H9 (cell line): ENCODE results near the gene FOXO1. TPM values are rescaled to one million over a fixed set of nuclear protein-coding genes. Genes with fewer than 3 reads are reported as not detected.

ENCODE experiments used
- DNase-seq: peaks from one replicate; pipeline ENCODE4 v3.0.0-alpha.2; 2017
- H2AFZ ChIP-seq: one replicate; pipeline ENCODE4 v1.6.1; 2013; ENCODE audit warnings: mild to moderate bottlenecking, low read length, control low read depth, moderate library complexity
- H2AK5ac ChIP-seq: 2 replicates; pipeline ENCODE4 v1.6.1; 2013; ENCODE audit warnings: low read length, control low read depth, mixed read lengths; ENCODE audit not compliant: insufficient read length
- H2BK120ac ChIP-seq: one replicate; pipeline ENCODE4 v1.6.1; 2013; ENCODE audit warnings: low read depth, mild to moderate bottlenecking, low read length, control low read depth, inconsistent platforms; ENCODE audit not compliant: poor library complexity, severe bottlenecking
- H2BK12ac ChIP-seq: 2 replicates; pipeline ENCODE4 v1.6.1; 2013; ENCODE audit warnings: low read length, control low read depth, mixed read lengths, low read depth; ENCODE audit not compliant: insufficient read length
- H2BK15ac ChIP-seq: 2 replicates; pipeline ENCODE4 v1.6.1; 2013; ENCODE audit warnings: low read depth, low read length, control low read depth
- H2BK20ac ChIP-seq: one replicate; pipeline ENCODE4 v1.6.1; 2013; ENCODE audit warnings: low read depth, mild to moderate bottlenecking, low read length, control low read depth, inconsistent platforms; ENCODE audit not compliant: poor library complexity, severe bottlenecking
- H2BK5ac ChIP-seq: 2 replicates; pipeline ENCODE4 v1.6.1; 2013; ENCODE audit warnings: low read length, control low read depth, mixed read lengths; ENCODE audit not compliant: insufficient read length
- H3K14ac ChIP-seq: 2 replicates; pipeline ENCODE4 v1.6.1; 2013; ENCODE audit warnings: low read length, control low read depth; ENCODE audit not compliant: insufficient read depth
- H3K18ac ChIP-seq: 2 replicates; pipeline ENCODE4 v1.6.1; 2013; ENCODE audit warnings: low read depth, mild to moderate bottlenecking, mixed read lengths, low read length, control low read depth; ENCODE audit not compliant: insufficient read length
- H3K23ac ChIP-seq: 2 replicates; pipeline ENCODE4 v1.6.1; 2013; ENCODE audit warnings: low read length, control low read depth, mixed read lengths, low read depth; ENCODE audit not compliant: insufficient read length
- H3K23me2 ChIP-seq: 2 replicates; pipeline ENCODE4 v1.6.1; 2013; ENCODE audit warnings: low read depth, mild to moderate bottlenecking, mixed read lengths, low read length, control low read depth; ENCODE audit not compliant: insufficient read length, poor library complexity, severe bottlenecking
- H3K27ac ChIP-seq: 2 replicates; pipeline ENCODE4 v1.5.1; 2013; ENCODE audit warnings: low read length, control low read depth, mixed read lengths, low read depth; ENCODE audit not compliant: insufficient read length
- H3K27me3 ChIP-seq: 2 replicates; pipeline ENCODE4 v1.6.1; 2013; ENCODE audit warnings: low read length, control low read depth, inconsistent platforms; ENCODE audit not compliant: insufficient read depth
- H3K4ac ChIP-seq: 2 replicates; pipeline ENCODE4 v1.6.1; 2013; ENCODE audit warnings: low read depth, mild to moderate bottlenecking, control low read depth, inconsistent platforms, low read length, moderate library complexity
- H3K4me1 ChIP-seq: 2 replicates; pipeline ENCODE4 v1.6.1; 2013; ENCODE audit warnings: low read length, control low read depth, inconsistent platforms; ENCODE audit not compliant: insufficient read depth
- H3K4me2 ChIP-seq: 2 replicates; pipeline ENCODE4 v1.6.1; 2013; ENCODE audit warnings: low read length, control low read depth, mixed read lengths; ENCODE audit not compliant: insufficient read length, insufficient read depth
- H3K56ac ChIP-seq: 2 replicates; pipeline ENCODE4 v1.6.1; 2013; ENCODE audit warnings: low read depth, mild to moderate bottlenecking, mixed read lengths, low read length, control low read depth; ENCODE audit not compliant: insufficient read length
- H3K79me1 ChIP-seq: 2 replicates; pipeline ENCODE4 v1.6.1; 2013; ENCODE audit warnings: low read depth, mild to moderate bottlenecking, moderate library complexity, low read length, control low read depth, inconsistent platforms; ENCODE audit not compliant: insufficient read depth, poor library complexity, severe bottlenecking
- H3K79me2 ChIP-seq: 2 replicates; pipeline ENCODE4 v1.6.1; 2013; ENCODE audit warnings: low read length, control low read depth, inconsistent platforms; ENCODE audit not compliant: insufficient read depth
- H3K9ac ChIP-seq: 2 replicates; pipeline ENCODE4 v1.6.1; 2013; ENCODE audit warnings: low read length, control low read depth, mixed read lengths; ENCODE audit not compliant: insufficient read length; ENCODE audit errors: extremely low read depth
- H3K9me3 ChIP-seq: one replicate; pipeline ENCODE4 v1.6.1; 2013; ENCODE audit warnings: low read depth, low read length, inconsistent platforms; ENCODE audit not compliant: control insufficient read depth
- H3T11ph ChIP-seq: one replicate; pipeline ENCODE4 v1.6.1; 2013; ENCODE audit warnings: mild to moderate bottlenecking, low read length, control low read depth, inconsistent platforms
- H4K20me1 ChIP-seq: one replicate; pipeline ENCODE4 v1.6.1; 2013; ENCODE audit not compliant: control insufficient read depth, insufficient read length, insufficient read depth
- H4K5ac ChIP-seq: 2 replicates; pipeline ENCODE4 v1.6.1; 2013; ENCODE audit warnings: low read depth, mild to moderate bottlenecking, mixed read lengths, low read length, control low read depth; ENCODE audit not compliant: insufficient read length
- H4K8ac ChIP-seq: replicated peaks from 2 replicates; pipeline ENCODE4 v1.6.1; 2013; ENCODE audit warnings: low read length, control low read depth, mixed read lengths, low read depth; ENCODE audit not compliant: insufficient read length
- H4K91ac ChIP-seq: 2 replicates; pipeline ENCODE4 v1.6.1; 2013; ENCODE audit warnings: low read depth, mild to moderate bottlenecking, moderate library complexity, mixed read lengths, low read length, control low read depth; ENCODE audit not compliant: insufficient read length
- H3K27ac Mint-ChIP-seq, 3 experiments: 2 replicates in 2 of 3; 3 replicates in 1 of 3; pipeline ENCODE4 v1.8.0; 2020 to 2021; ENCODE audit warnings: mixed read lengths in 3 of 3, mild to moderate bottlenecking in 1 of 3, moderate library complexity in 1 of 3
- H3K27me3 Mint-ChIP-seq: 2 replicates; pipeline ENCODE4 v1.8.0; 2021; ENCODE audit warnings: low read depth, mild to moderate bottlenecking, moderate library complexity, mixed read lengths
- H3K36me3 Mint-ChIP-seq, 3 experiments: 2 replicates in 2 of 3; 3 replicates in 1 of 3; pipeline ENCODE4 v1.8.0; 2020 to 2021; ENCODE audit warnings: low read depth in 3 of 3, mixed read lengths in 3 of 3; ENCODE audit not compliant: insufficient read depth in 1 of 3
- H3K4me1 Mint-ChIP-seq, 2 experiments: 2 replicates each; pipeline ENCODE4 v1.8.0; 2020; ENCODE audit warnings: mixed read lengths in 2 of 2
- H3K4me3 Mint-ChIP-seq, 2 experiments: 2 replicates in 1 of 2; 3 replicates in 1 of 2; pipeline ENCODE4 v1.8.0; 2020 to 2021; ENCODE audit warnings: mild to moderate bottlenecking in 2 of 2, mixed read lengths in 2 of 2, moderate library complexity in 1 of 2
- H3K9me3 Mint-ChIP-seq, 2 experiments: 2 replicates in 1 of 2; 3 replicates in 1 of 2; pipeline ENCODE4 v1.8.0; 2020; ENCODE audit warnings: mild to moderate bottlenecking in 2 of 2, mixed read lengths in 2 of 2, moderate library complexity in 1 of 2
- CTCF ChIP-seq: fragments of 200-600 bp; sonication (generic); conservative IDR thresholded peaks from 3 replicates; pipeline ENCODE4 v1.8.0; 2021; ENCODE audit warnings: antibody characterized with exemption, mild to moderate bottlenecking
- WGBS: extraction: QIAGEN DNeasy Blood & Tissue Kit; methylation state at CpG from one replicate; pipeline ENCODE4 v1.1.7; 2013; ENCODE audit warnings: missing lambda C conversion rate, low lambda C conversion rate, mixed read lengths; ENCODE audit not compliant: insufficient read length; ENCODE audit errors: extremely low coverage; 5-methylcytosine and 5-hydroxymethylcytosine counted together
- total RNA-seq: library from RNA; stranded (reverse); gene quantifications from 2 replicates; pipeline ENCODE4 v1.2.1, GENCODE V29; 2021

Gene FOXO1
- total RNA-seq, 1 experiment from 2014 or later = 44.6 TPM

GRCh38 chr13:40613914-40614313 is 52.5 kb downstream of the FOXO1 start:
- Histone ChIP-seq H3K9me3 (no peaks in the 10 kb centered on the region), H4K91ac (no peak overlapping the region), H2BK120ac (no peak overlapping the region), H4K20me1 (no peaks in the 10 kb centered on the region), H2AFZ (no peak overlapping the region), H3K9ac (no peak overlapping the region), H2BK5ac (no peak overlapping the region), H2BK20ac (no peak overlapping the region), H4K8ac (no peak overlapping the region), H3K23me2 (no peaks in the 10 kb centered on the region), H3K18ac (no peak overlapping the region), H4K5ac (no peak overlapping the region), H3K4me1 (peaks cover 21% of the 10 kb centered on the region), H3T11ph (no peak overlapping the region), H3K4ac (no peak overlapping the region), H2AK5ac (no peak overlapping the region), H3K27me3 (no peaks in the 10 kb centered on the region), H3K14ac (no peak overlapping the region), H2BK12ac (no peak overlapping the region), H3K79me1 (peaks cover 6% of the 10 kb centered on the region), H3K4me2 (no peak overlapping the region), H2BK15ac (no peak overlapping the region), H3K56ac (no peak overlapping the region), H3K23ac (no peak overlapping the region), H3K27ac (no peak overlapping the region), H3K79me2 (peaks cover 67% of the 10 kb centered on the region)
- Mint-ChIP-seq H3K36me3 (peaks cover 5 to 7% (median 5%) of the 10 kb centered on the region in 3 experiments; a peak in 4 of 7 replicates), H3K4me1 (peaks cover 74 to 79% of the 10 kb centered on the region in 2 experiments), H3K4me3 (no peak overlapping the region), H3K27ac (peak overlapping the region in 2 of 3 experiments; percentile 50 to 69; a peak in 3 of 7 replicates), H3K9me3 (no peaks in the 10 kb centered on the region), H3K27me3 (no peaks in the 10 kb centered on the region)
- TF ChIP-seq CTCF = no peak
- no peak for DNase-seq
- no CpG with 5 or more reads among the region's 4 CpGs for WGBS
